Glomerular visceral epithelial cell (primary cell): ENCODE data around the gene YWHAG.
"Not testable (repeated sequence)": the region's sequence is repeated elsewhere in the genome, so short reads cannot be mapped to it uniquely, and the experiment has no call there.

Experiments used
- DNase-seq: peaks from one replicate; pipeline ENCODE4 v3.0.0-alpha.2; 2016; ENCODE audit errors: extremely low spot score

Gene YWHAG

GRCh38 chr7:76377186-76377918 is 18.6 kb upstream of the YWHAG start:
- DNase-seq, result no peak

GRCh38 chr7:76375251-76375650 is 16.5 kb upstream of the YWHAG start:
- DNase-seq, result no peak

GRCh38 chr7:76372984-76373833 is 14.4 kb upstream of the YWHAG start:
- DNase-seq, result peak; percentile 70

GRCh38 chr7:76371396-76371795 is 12.6 kb upstream of the YWHAG start:
- no peak for DNase-seq

- no peak for DNase-seq
These were observed 10.2 kb upstream of the YWHAG start for GRCh38 chr7:76369018-76369417.

- no peak for DNase-seq
These were observed 9.4 kb upstream of the YWHAG start for GRCh38 chr7:76368190-76368589.

GRCh38 chr7:76364198-76364584 is 5.4 kb upstream of the YWHAG start:
- peak; percentile 61 for DNase-seq

GRCh38 chr7:76363754-76364153 is 5.0 kb upstream of the YWHAG start:
- DNase-seq, result not testable (repeated sequence)

GRCh38 chr7:76359978-76360638 is 1.3 kb upstream of the YWHAG start:
- DNase-seq, result no peak

- peak; percentile 98 for DNase-seq
These were observed 553 bp upstream of the YWHAG start for GRCh38 chr7:76359111-76359977.

GRCh38 chr7:76358011-76358480 is 745 bp downstream of the YWHAG start:
- DNase-seq, result peak; percentile 41

- no peak for DNase-seq
These were observed 1.2 kb downstream of the YWHAG start for GRCh38 chr7:76357475-76358010.

GRCh38 chr7:76356823-76357222 is 2.0 kb downstream of the YWHAG start:
- peak; percentile 56 for DNase-seq

- DNase-seq, result no peak
These were observed 2.7 kb downstream of the YWHAG start for GRCh38 chr7:76356115-76356514.

- DNase-seq, result no peak
These were observed 3.6 kb downstream of the YWHAG start for GRCh38 chr7:76354981-76355730.

- no peak for DNase-seq
These were observed 4.3 kb downstream of the YWHAG start for GRCh38 chr7:76354516-76354915.

- DNase-seq, result no peak
These were observed 5.0 kb downstream of the YWHAG start for GRCh38 chr7:76353744-76354143.

- DNase-seq, result no peak
These were observed 6.6 kb downstream of the YWHAG start for GRCh38 chr7:76352193-76352592.

GRCh38 chr7:76351372-76351771 is 7.4 kb downstream of the YWHAG start:
- no peak for DNase-seq

- no peak for DNase-seq
These were observed 9.4 kb downstream of the YWHAG start for GRCh38 chr7:76349313-76349885.
